HCT116 (cell line): ENCODE results near the gene GALK2. TPM values are rescaled to one million over a fixed set of nuclear protein-coding genes. Genes with fewer than 3 reads are reported as not detected.
A peak's percentile ranks its signal among the peaks of the same experiment; 100 is the strongest.

Source experiments
- ATAC-seq: fragments of 200-7000 bp; cut with Tn5 transposase; 2 replicates; pipeline ENCODE4 v1.9.1; 2020; ENCODE audit warnings: mild to moderate bottlenecking, moderate library complexity
- Bru-seq: library from RNA; stranded (reverse); fragments of 400-500 nt; gene quantifications from one replicate; lab custom pipeline; 2021; lab: Mats Ljungman, UMichigan
- BruChase-seq, 2 experiments: library from RNA; stranded (reverse); fragments of 400-500 nt; gene quantifications; one replicate each; lab custom pipeline; 2021; lab: Mats Ljungman, UMichigan
- BruUV-seq: library from RNA; stranded (reverse); fragments of 400-500 nt; replicated peaks from 2 replicates; lab custom pipeline; 2021; lab: Mats Ljungman, UMichigan
- CTCF ChIA-PET: fragments of 300-600 bp; sonication (Branson Sonifier 250); formaldehyde crosslinking; loops from one replicate; lab custom pipeline; 2021; ENCODE audit warnings: antibody characterized with exemption; lab: Charles Lee
- POLR2A ChIA-PET: fragments of 300-600, 350-600 bp; sonication (Branson Sonifier 250); formaldehyde crosslinking; loops from one replicate; lab custom pipeline; 2021; ENCODE audit warnings: antibody characterized with exemption; lab: Charles Lee
- RAD21 ChIA-PET, 2 experiments: fragments of 300-600 bp; sonication (Branson Sonifier 250); formaldehyde crosslinking; loops; one replicate each; lab custom pipeline; 2023; ENCODE audit warnings: low total read pairs in 2 of 2; ENCODE audit not compliant: uncharacterized antibody in 2 of 2, unreplicated experiment in 2 of 2, low non-redundant PET in 1 of 2; lab: Charles Lee
- DNase-seq: peaks from one replicate; pipeline ENCODE4 v3.0.0-alpha.2; 2010; ENCODE audit warnings: low read depth, low spot score
- H2AFZ ChIP-seq: fragments of 200-600 bp; shearing (Covaris generic), sonication (generic); 2 replicates; pipeline ENCODE4 v1.6.1; 2017; ENCODE audit warnings: low read depth, mixed run types, mixed read lengths, antibody characterized with exemption, low read length; ENCODE audit not compliant: poor library complexity, severe bottlenecking
- H3K27ac ChIP-seq: 2 replicates; pipeline ENCODE4 v1.5.1; 2012; ENCODE audit warnings: low read depth, low read length
- H3K27me3 ChIP-seq: fragments of 200-600 bp; sonication (generic); 2 replicates; pipeline ENCODE4 v1.6.1; 2016; ENCODE audit warnings: mixed run types, low read length, mixed read lengths; ENCODE audit not compliant: insufficient read depth
- H3K36me3 ChIP-seq, 2 experiments: fragments of 200-500 bp in 1 of 2; fragments of 200-600 bp in 1 of 2; sonication (Bioruptor generic) in 1 of 2; sonication (generic) in 1 of 2; 2 replicates each; pipeline versions ENCODE4 v1.5.1 to v1.6.1; 2014 to 2016; ENCODE audit warnings: low read length in 2 of 2, inconsistent platforms in 1 of 2, mixed read lengths in 1 of 2, mixed run types in 1 of 2; ENCODE audit not compliant: insufficient read depth in 2 of 2, control insufficient read depth in 1 of 2
- H3K4me1 ChIP-seq, 2 experiments: fragments of 200-600 bp in 1 of 2; sonication (generic) in 1 of 2; 2 replicates each; pipeline versions ENCODE4 v1.5.1 to v1.6.1; 2012 to 2017; ENCODE audit warnings: low read length in 2 of 2, inconsistent platforms in 1 of 2, mild to moderate bottlenecking in 1 of 2, mixed read lengths in 1 of 2, mixed run types in 1 of 2, moderate library complexity in 1 of 2; ENCODE audit not compliant: insufficient read depth in 2 of 2, control insufficient read depth in 1 of 2
- H3K4me2 ChIP-seq: fragments of 200-600 bp; sonication (generic); 2 replicates; pipeline ENCODE4 v1.6.1; 2017; ENCODE audit warnings: mixed run types, low read length, mixed read lengths
- H3K4me3 ChIP-seq, 2 experiments: fragments of 200-600 bp in 1 of 2; sonication (generic) in 1 of 2; replicated peaks in 1 of 2; 2 replicates each; pipeline ENCODE4 v1.5.1; 2011 to 2016; ENCODE audit warnings: low read length in 2 of 2, control low read depth in 1 of 2, low read depth in 1 of 2, mild to moderate bottlenecking in 1 of 2, mixed read lengths in 1 of 2, mixed run types in 1 of 2
- H3K79me2 ChIP-seq: fragments of 200-600 bp; sonication (generic); 2 replicates; pipeline ENCODE4 v1.6.1; 2017; ENCODE audit warnings: mild to moderate bottlenecking, mixed run types, low read length, moderate library complexity, mixed read lengths; ENCODE audit not compliant: insufficient read depth
- H3K9ac ChIP-seq: fragments of 200-600 bp; sonication (generic); 2 replicates; pipeline ENCODE4 v1.6.1; 2016; ENCODE audit warnings: low read length, mixed read lengths
- H3K9me2 ChIP-seq: fragments of 200-600 bp; sonication (generic), shearing (Covaris generic); 2 replicates; pipeline ENCODE4 v1.6.1; 2017; ENCODE audit warnings: mixed run types, mild to moderate bottlenecking, moderate library complexity; ENCODE audit not compliant: insufficient read depth
- H3K9me3 ChIP-seq, 2 experiments: fragments of 200-500 bp in 1 of 2; fragments of 200-600 bp in 1 of 2; sonication (Bioruptor generic) in 1 of 2; sonication (generic) in 1 of 2; 2 replicates each; pipeline ENCODE4 v1.6.1; 2014 to 2017; ENCODE audit warnings: low read length in 2 of 2, mixed read lengths in 2 of 2, inconsistent platforms in 1 of 2, low read depth in 1 of 2, mild to moderate bottlenecking in 1 of 2, mixed run types in 1 of 2, moderate library complexity in 1 of 2; ENCODE audit not compliant: control insufficient read depth in 1 of 2, insufficient read depth in 1 of 2
- H4K20me1 ChIP-seq: fragments of 200-600 bp; sonication (generic), shearing (Covaris generic); 2 replicates; pipeline ENCODE4 v1.6.1; 2017; ENCODE audit warnings: mixed run types, mild to moderate bottlenecking, moderate library complexity; ENCODE audit not compliant: insufficient read depth
- ELF1 ChIP-seq: IDR thresholded peaks from 2 replicates; pipeline ENCODE4 v1.6.1; 2012; ENCODE audit warnings: low read depth, borderline replicate concordance
- EZH2 ChIP-seq: fragments of 200-600 bp; sonication (generic); IDR thresholded peaks from 2 replicates; pipeline ENCODE4 v1.6.1; 2017; ENCODE audit warnings: antibody characterized with exemption, mixed run types
- EZH2phosphoT487 ChIP-seq: fragments of 200-600 bp; IDR thresholded peaks from 2 replicates; pipeline ENCODE4 v1.6.1; 2018; ENCODE audit warnings: antibody characterized with exemption, borderline replicate concordance
- FOSL1 ChIP-seq: IDR thresholded peaks from 2 replicates; pipeline ENCODE4 v1.6.1; 2012; ENCODE audit warnings: low read depth
- JUND ChIP-seq: IDR thresholded peaks from 2 replicates; pipeline ENCODE4 v1.6.1; 2012
- POLR2AphosphoS5 ChIP-seq: IDR thresholded peaks from 2 replicates; pipeline ENCODE4 v1.6.1; 2011; ENCODE audit warnings: mild to moderate bottlenecking, low read depth, low read length, moderate library complexity
- RAD21 ChIP-seq: IDR thresholded peaks from 2 replicates; pipeline ENCODE4 v1.6.1; 2012; ENCODE audit warnings: low read depth, mild to moderate bottlenecking
- SP1 ChIP-seq: IDR thresholded peaks from 2 replicates; pipeline ENCODE4 v1.6.1; 2012; ENCODE audit warnings: low read depth
- YY1 ChIP-seq: IDR thresholded peaks from 2 replicates; pipeline ENCODE4 v1.6.1; 2011; ENCODE audit warnings: low read length, low read depth, moderate library complexity, mild to moderate bottlenecking; ENCODE audit not compliant: insufficient replicate concordance; ENCODE audit errors: extremely low read depth
- ZFX ChIP-seq: fragments of 450-650 bp; IDR thresholded peaks from 2 replicates; pipeline ENCODE4 v1.6.1; 2017
- ZNF274 ChIP-seq: fragments of 200-500 bp; sonication (Bioruptor generic); IDR thresholded peaks from 2 replicates; pipeline ENCODE4 v1.6.1; 2014; ENCODE audit warnings: mild to moderate bottlenecking, low read depth, low read length, inconsistent platforms
- intact Hi-C: fragments of 100-400 bp; cut with micrococcal nuclease; formaldehyde crosslinking; loops from 2 replicates; pipeline ENCODE4 v1.10.0; 2022
- long read RNA-seq: library from polyadenylated mRNA; unstranded; transcript quantifications from one replicate; pipeline ENCODE4 v2.0.0, GENCODE V29; 2021; ENCODE audit not compliant: unreplicated experiment
- polyA plus RNA-seq: library from polyadenylated mRNA; unstranded; fragments of >200 nt; gene quantifications from 2 replicates; pipeline ENCODE4 v1.2.1, GENCODE V29; 2012; ENCODE audit warnings: missing spikeins
- total RNA-seq: library from RNA; stranded (reverse); gene quantifications from one replicate; pipeline ENCODE4 v1.2.1, GENCODE V29; 2021; ENCODE audit not compliant: unreplicated experiment
- TF ChIP-seq, protein P1 (sequence below): IDR thresholded peaks from 2 replicates; pipeline ENCODE4 v1.6.1; 2011; ENCODE audit warnings: mild to moderate bottlenecking, low read length, moderate library complexity; ENCODE audit not compliant: insufficient replicate concordance; ENCODE audit errors: extremely low read depth
- TF ChIP-seq, protein P2 (sequence below): IDR thresholded peaks from 2 replicates; pipeline ENCODE4 v1.6.1; 2012; ENCODE audit warnings: low read depth
- TF ChIP-seq, protein P3 (sequence below), 3 experiments: fragments of 200-600 bp in 1 of 3; sonication (generic) in 1 of 3; IDR thresholded peaks in 2 of 3; conservative IDR thresholded peaks in 1 of 3; 2 replicates each; pipeline ENCODE4 v1.5.1; 2012 to 2017; ENCODE audit warnings: low read depth in 2 of 3, low read length in 2 of 3, antibody characterized with exemption in 1 of 3, borderline replicate concordance in 1 of 3, control low read depth in 1 of 3, mild to moderate bottlenecking in 1 of 3, mixed read lengths in 1 of 3, mixed run types in 1 of 3, moderate library complexity in 1 of 3; ENCODE audit not compliant: insufficient read depth in 1 of 3
- TF ChIP-seq, protein P4 (sequence below): IDR thresholded peaks from 2 replicates; pipeline ENCODE4 v1.6.1; 2012
- TF ChIP-seq, protein P5 (sequence below): IDR thresholded peaks from 2 replicates; pipeline ENCODE4 v1.6.1; 2012

Gene GALK2
- total RNA-seq (18.7 TPM), Bru-seq, nascent RNA (percentile 71 among the genes with signal in this experiment), BruChase-seq, experiment 1, labeled RNA remaining after a 6-hour chase (percentile 63 among the genes with signal in this experiment), BruChase-seq, experiment 2, labeled RNA remaining after a 2-hour chase (percentile 65 among the genes with signal in this experiment)
- polyA plus RNA-seq: 11.9 and 14.3 TPM in 2 replicates
- long read RNA-seq, full-length matches to known transcripts: 11 of 19 reads
- long read RNA-seq, partial matches to known transcripts: 0 of 19 reads
- long read RNA-seq, other reads (novel, unspliced or antisense): 8 of 19 reads

DNA sequence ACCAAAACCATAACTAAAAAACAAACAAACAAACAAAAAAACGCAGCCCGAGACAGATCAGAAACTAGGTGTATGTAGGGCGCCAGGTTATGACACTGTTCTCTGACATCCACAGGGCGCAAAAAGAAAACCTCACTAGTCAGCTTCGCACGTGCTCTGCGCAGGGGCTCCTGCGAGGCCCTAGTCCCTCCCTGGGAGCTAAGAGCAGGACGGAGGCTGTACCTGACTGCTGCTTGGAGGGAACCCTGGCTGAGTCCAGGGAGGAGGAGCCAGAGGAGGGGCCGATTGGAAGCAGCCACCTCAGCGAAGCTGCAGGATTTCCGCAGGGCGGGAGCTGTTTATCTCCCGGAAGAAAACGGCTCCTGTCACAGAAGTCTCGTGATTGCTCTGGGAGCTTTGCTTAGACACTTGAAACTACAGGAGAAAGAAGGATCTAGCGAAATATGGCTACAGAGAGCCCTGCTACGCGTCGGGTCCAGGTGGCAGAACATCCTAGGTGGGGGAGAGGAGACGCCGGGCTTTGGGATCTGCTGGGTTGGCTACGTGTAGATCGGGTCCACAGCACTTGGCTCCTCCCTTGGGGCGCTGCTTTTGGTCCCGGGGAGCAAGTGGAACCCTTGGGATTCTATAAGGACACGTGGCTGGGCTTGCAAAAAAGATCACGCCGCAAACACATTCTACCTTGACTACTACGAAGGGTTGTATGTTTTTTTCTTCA, at the start of gene GALK2:
TSS of gene GALK2 (plus strand) at position 368 of the 718 bp plus-strand sequence. CDS start at position 444, 76 bp downstream.
- peak within 1 kb of the TSS; percentile 66 for H3K9ac ChIP-seq
- TF ChIP-seq, protein P1, sequence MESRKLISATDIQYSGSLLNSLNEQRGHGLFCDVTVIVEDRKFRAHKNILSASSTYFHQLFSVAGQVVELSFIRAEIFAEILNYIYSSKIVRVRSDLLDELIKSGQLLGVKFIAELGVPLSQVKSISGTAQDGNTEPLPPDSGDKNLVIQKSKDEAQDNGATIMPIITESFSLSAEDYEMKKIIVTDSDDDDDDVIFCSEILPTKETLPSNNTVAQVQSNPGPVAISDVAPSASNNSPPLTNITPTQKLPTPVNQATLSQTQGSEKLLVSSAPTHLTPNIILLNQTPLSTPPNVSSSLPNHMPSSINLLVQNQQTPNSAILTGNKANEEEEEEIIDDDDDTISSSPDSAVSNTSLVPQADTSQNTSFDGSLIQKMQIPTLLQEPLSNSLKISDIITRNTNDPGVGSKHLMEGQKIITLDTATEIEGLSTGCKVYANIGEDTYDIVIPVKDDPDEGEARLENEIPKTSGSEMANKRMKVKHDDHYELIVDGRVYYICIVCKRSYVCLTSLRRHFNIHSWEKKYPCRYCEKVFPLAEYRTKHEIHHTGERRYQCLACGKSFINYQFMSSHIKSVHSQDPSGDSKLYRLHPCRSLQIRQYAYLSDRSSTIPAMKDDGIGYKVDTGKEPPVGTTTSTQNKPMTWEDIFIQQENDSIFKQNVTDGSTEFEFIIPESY: peak; percentile 42
- TF ChIP-seq SP1: peak; percentile 45; the same call in 1 of the 2 replicates
- no peak for TF ChIP-seq EZH2phosphoT487
- TF ChIP-seq EZH2: no peak
- no peak for TF ChIP-seq FOSL1
- TF ChIP-seq RAD21: no peak
- no peak for TF ChIP-seq ZNF274
- no peak for TF ChIP-seq ZFX
- TF ChIP-seq JUND: no peak
- TF ChIP-seq, protein P2, sequence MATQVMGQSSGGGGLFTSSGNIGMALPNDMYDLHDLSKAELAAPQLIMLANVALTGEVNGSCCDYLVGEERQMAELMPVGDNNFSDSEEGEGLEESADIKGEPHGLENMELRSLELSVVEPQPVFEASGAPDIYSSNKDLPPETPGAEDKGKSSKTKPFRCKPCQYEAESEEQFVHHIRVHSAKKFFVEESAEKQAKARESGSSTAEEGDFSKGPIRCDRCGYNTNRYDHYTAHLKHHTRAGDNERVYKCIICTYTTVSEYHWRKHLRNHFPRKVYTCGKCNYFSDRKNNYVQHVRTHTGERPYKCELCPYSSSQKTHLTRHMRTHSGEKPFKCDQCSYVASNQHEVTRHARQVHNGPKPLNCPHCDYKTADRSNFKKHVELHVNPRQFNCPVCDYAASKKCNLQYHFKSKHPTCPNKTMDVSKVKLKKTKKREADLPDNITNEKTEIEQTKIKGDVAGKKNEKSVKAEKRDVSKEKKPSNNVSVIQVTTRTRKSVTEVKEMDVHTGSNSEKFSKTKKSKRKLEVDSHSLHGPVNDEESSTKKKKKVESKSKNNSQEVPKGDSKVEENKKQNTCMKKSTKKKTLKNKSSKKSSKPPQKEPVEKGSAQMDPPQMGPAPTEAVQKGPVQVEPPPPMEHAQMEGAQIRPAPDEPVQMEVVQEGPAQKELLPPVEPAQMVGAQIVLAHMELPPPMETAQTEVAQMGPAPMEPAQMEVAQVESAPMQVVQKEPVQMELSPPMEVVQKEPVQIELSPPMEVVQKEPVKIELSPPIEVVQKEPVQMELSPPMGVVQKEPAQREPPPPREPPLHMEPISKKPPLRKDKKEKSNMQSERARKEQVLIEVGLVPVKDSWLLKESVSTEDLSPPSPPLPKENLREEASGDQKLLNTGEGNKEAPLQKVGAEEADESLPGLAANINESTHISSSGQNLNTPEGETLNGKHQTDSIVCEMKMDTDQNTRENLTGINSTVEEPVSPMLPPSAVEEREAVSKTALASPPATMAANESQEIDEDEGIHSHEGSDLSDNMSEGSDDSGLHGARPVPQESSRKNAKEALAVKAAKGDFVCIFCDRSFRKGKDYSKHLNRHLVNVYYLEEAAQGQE: no peak
- TF ChIP-seq POLR2AphosphoS5: peak; percentile 83
- TF ChIP-seq, protein P3, sequence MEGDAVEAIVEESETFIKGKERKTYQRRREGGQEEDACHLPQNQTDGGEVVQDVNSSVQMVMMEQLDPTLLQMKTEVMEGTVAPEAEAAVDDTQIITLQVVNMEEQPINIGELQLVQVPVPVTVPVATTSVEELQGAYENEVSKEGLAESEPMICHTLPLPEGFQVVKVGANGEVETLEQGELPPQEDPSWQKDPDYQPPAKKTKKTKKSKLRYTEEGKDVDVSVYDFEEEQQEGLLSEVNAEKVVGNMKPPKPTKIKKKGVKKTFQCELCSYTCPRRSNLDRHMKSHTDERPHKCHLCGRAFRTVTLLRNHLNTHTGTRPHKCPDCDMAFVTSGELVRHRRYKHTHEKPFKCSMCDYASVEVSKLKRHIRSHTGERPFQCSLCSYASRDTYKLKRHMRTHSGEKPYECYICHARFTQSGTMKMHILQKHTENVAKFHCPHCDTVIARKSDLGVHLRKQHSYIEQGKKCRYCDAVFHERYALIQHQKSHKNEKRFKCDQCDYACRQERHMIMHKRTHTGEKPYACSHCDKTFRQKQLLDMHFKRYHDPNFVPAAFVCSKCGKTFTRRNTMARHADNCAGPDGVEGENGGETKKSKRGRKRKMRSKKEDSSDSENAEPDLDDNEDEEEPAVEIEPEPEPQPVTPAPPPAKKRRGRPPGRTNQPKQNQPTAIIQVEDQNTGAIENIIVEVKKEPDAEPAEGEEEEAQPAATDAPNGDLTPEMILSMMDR (IDR thresholded peaks at IDR 0.05 in 2 of 3, conservative IDR thresholded peaks at IDR 0.05 in 1 of 3; ENCODE audit: borderline replicate concordance in 1 of 3, insufficient read depth in 1 of 3, low read depth in 2 of 3, low read length in 2 of 3): no peak
- TF ChIP-seq ELF1: peak; percentile 64
- TF ChIP-seq, protein P4, sequence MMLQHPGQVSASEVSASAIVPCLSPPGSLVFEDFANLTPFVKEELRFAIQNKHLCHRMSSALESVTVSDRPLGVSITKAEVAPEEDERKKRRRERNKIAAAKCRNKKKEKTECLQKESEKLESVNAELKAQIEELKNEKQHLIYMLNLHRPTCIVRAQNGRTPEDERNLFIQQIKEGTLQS: no peak
- TF ChIP-seq, protein P5, sequence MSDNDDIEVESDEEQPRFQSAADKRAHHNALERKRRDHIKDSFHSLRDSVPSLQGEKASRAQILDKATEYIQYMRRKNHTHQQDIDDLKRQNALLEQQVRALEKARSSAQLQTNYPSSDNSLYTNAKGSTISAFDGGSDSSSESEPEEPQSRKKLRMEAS: peak; percentile 99
- no peak for TF ChIP-seq YY1

More for the DNA sequence above, at the start of gene GALK2:
- Histone ChIP-seq H3K27me3 (no peaks in the 10 kb centered on the region), H3K79me2 (no peaks in the 10 kb centered on the region; the same call in 1 of the 2 replicates), H3K4me3 (peak within 1 kb of the TSS; percentile 67 to 68), H3K4me1 (peaks cover 6 to 14% of the 10 kb centered on the region in 2 experiments; a peak in 3 of 4 replicates), H3K9me3 (no peaks in the 10 kb centered on the region), H4K20me1 (no peaks in the 10 kb centered on the region), H2AFZ (peak within 1 kb of the TSS; percentile 85), H3K36me3 (no peaks in the 10 kb centered on the region), H3K27ac (peak within 1 kb of the TSS; percentile 58), H3K9me2 (no peaks in the 10 kb centered on the region), H3K4me2 (peak within 1 kb of the TSS; percentile 75)
- ATAC-seq: peak; percentile 100
- ChIA-PET CTCF (interaction anchor here (0.7 to 1.1 kb wide), 2 partner anchors 15 to 24 kb away, joined by 3 to 8 read pairs; partner anchors contain the start of gene COPS2), POLR2A (interaction anchor here (0.6 to 2.0 kb wide), 5 partner anchors 8 to 1011 kb away, joined by 3 to 16 read pairs (median 3); partner anchors contain the start of genes COPS2 and EID1), RAD21 (no interaction called here)
- intact Hi-C loops: no loop called here
- peak; percentile 75 for DNase-seq
- no TSS peak for BruUV-seq
